ENCODE data around the gene XNDC1N. TPM values are rescaled to one million over a fixed set of nuclear protein-coding genes. Genes with fewer than 3 reads are reported as not detected.
"Not testable (repeated sequence)": the region's sequence is repeated elsewhere in the genome, so short reads cannot be mapped to it uniquely, and the experiment has no call there.

Gene XNDC1N
- total RNA-seq, 1 experiment from 2014 or later: 11.6 TPM

DNA sequence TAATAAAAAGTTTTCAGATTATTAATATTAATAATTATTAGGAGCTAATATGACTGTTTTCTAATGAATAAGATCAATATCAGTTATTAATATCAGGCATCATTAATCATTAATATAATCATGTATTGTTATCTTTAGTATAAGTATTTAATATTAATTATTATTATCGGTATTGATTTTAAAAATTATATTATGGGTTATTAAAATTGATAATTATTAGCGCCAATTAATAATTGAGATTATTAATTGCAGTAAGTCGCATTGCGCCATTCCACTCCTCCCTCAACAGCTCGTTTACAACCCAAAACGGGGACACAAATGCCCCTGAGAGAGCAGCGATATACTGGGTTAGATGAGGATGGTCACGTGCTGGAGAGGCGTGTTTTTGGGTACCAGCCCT lies 20.2 kb downstream of the XNDC1N start:
- Histone ChIP-seq H3K4me3 (ENCODE audit: low read length) (no peak overlapping the region), H3K27me3 (ENCODE audit: low read length) (no peaks in the 10 kb centered on the region), H3K27ac (ENCODE audit: low read length) (no peak overlapping the region), H3K4me1 (ENCODE audit: low read length) (peaks cover 1% of the 10 kb centered on the region; the same call in 1 of the 2 replicates), H4K20me1 (ENCODE audit: insufficient read depth, low read depth, low read length) (no peaks in the 10 kb centered on the region), H2AFZ (ENCODE audit: low read length) (no peak overlapping the region), H3K36me3 (ENCODE audit: insufficient read depth, low read length) (no peaks in the 10 kb centered on the region), H3K9ac (ENCODE audit: low read length) (no peak overlapping the region), H3K9me2 (replicated peaks; ENCODE audit: insufficient read depth, low read length) (no peaks in the 10 kb centered on the region), H3K4me2 (ENCODE audit: low read depth, low read length, poor library complexity, severe bottlenecking) (no peak overlapping the region), H3K9me3 (ENCODE audit: low read length) (no peaks in the 10 kb centered on the region), H3K79me2 (ENCODE audit: low read length) (no peaks in the 10 kb centered on the region)
- no peak for DNase-seq

DNA sequence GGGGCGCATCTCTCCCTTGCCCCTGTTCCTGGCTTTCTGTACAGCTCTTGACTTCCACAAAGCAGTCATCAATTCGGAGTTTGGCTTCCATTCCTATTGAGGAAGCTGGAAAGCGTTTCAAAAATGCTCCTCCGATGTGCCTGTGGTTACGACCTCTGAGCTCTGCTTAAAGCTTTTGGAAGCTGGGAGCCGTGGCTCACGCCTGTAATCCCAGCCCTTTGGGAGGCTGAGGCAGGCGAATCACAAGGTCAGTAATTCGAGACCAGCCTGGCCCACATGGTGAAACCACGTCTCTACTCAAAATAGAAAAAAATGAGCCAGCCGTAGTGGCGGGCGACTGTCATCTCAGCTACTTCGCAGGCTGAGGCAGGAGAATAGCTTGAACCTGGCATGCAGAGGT lies 27.3 kb downstream of the XNDC1N start:
- H3K4me1 ChIP-seq (ENCODE audit: low read length); H3K27me3 ChIP-seq (ENCODE audit: low read length); H3K36me3 ChIP-seq (ENCODE audit: insufficient read depth, low read length); H2AFZ ChIP-seq (ENCODE audit: low read length); H3K27ac ChIP-seq (ENCODE audit: low read length); H3K79me2 ChIP-seq (ENCODE audit: low read length); DNase-seq; H3K9ac ChIP-seq (ENCODE audit: low read length); H3K4me3 ChIP-seq (ENCODE audit: low read length); H3K9me2 ChIP-seq (replicated peaks; ENCODE audit: insufficient read depth, low read length); H3K9me3 ChIP-seq (ENCODE audit: low read length); H4K20me1 ChIP-seq (ENCODE audit: insufficient read depth, low read depth, low read length); H3K4me2 ChIP-seq (ENCODE audit: low read depth, low read length, poor library complexity, severe bottlenecking): not testable (repeated sequence)

DNA sequence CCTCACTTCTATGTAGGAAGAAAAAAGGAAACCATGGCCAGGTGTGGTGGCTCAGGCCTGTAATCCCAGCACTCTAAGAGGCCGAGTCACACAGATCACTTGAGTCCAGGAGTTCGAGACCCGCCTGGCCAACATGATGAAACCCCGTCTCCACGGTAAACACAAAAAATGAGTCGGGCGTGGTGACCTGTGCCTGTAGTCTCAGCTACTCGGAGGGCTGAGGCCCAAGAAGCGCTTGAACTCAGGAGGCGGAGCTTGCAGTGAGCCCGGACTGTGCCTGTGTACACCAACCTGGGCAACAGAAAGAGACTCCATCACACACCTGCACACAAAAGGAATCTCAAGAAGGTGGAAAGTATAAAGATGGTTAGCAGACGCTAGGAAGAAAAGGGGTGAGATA lies 32.4 kb downstream of the XNDC1N start:
- DNase-seq: no peak
- no peak overlapping the region for H3K4me3 ChIP-seq (ENCODE audit: low read length)
- H3K9ac ChIP-seq (ENCODE audit: low read length): no peak overlapping the region
- no peaks in the 10 kb centered on the region for H3K36me3 ChIP-seq (ENCODE audit: insufficient read depth, low read length)
- no peak overlapping the region for H2AFZ ChIP-seq (ENCODE audit: low read length)
- H3K4me2 ChIP-seq (ENCODE audit: low read depth, low read length, poor library complexity, severe bottlenecking): no peak overlapping the region
- no peaks in the 10 kb centered on the region for H3K4me1 ChIP-seq (ENCODE audit: low read length)
- H3K27ac ChIP-seq (ENCODE audit: low read length): no peak overlapping the region
- H4K20me1 ChIP-seq (ENCODE audit: insufficient read depth, low read depth, low read length): no peaks in the 10 kb centered on the region
- no peaks in the 10 kb centered on the region for H3K9me2 ChIP-seq (replicated peaks; ENCODE audit: insufficient read depth, low read length)
- no peaks in the 10 kb centered on the region for H3K27me3 ChIP-seq (ENCODE audit: low read length)
- H3K79me2 ChIP-seq (ENCODE audit: low read length): no peaks in the 10 kb centered on the region
- H3K9me3 ChIP-seq (ENCODE audit: low read length): no peaks in the 10 kb centered on the region

DNA sequence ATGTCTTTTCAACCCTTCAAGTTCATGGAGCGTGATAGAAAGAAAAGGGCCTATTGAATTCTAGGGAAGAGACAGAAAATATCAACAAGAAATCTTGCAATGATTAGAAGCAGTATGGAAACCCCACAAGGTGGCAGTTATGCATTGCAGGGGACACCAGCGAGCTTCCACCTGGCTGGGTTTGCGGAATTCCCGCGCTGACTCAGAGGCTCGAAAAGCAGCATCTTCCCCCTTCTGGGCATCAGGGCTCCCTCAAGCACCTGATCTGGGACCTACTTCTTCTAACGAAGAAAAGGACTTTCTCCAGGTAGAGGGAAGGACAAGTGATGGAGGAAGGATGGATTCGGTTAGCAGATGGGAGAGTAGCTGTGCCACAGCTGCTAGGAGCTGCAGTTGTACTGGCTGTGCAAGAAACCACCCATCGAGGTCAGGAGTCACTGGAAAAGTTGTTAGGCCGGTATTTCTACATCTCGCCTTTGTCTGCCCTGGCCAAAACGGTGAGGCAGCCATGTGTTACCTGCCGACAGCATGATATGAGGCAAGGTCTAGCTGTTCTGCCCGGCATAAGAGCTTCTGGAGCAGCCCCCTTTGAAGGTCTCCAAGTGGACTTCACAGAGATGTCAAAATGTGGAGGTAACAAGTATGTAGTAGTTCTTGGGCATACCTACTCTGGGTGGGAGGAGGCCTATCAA lies 39.1 kb downstream of the XNDC1N start:
- not testable (repeated sequence) for H3K4me2 ChIP-seq (ENCODE audit: low read depth, low read length, poor library complexity, severe bottlenecking); DNase-seq; H3K27ac ChIP-seq (ENCODE audit: low read length); H3K9ac ChIP-seq (ENCODE audit: low read length); H3K79me2 ChIP-seq (ENCODE audit: low read length); H3K9me3 ChIP-seq (ENCODE audit: low read length); H3K36me3 ChIP-seq (ENCODE audit: insufficient read depth, low read length); H3K4me3 ChIP-seq (ENCODE audit: low read length); H3K27me3 ChIP-seq (ENCODE audit: low read length); H3K4me1 ChIP-seq (ENCODE audit: low read length); H4K20me1 ChIP-seq (ENCODE audit: insufficient read depth, low read depth, low read length); H2AFZ ChIP-seq (ENCODE audit: low read length); H3K9me2 ChIP-seq (replicated peaks; ENCODE audit: insufficient read depth, low read length)

DNA sequence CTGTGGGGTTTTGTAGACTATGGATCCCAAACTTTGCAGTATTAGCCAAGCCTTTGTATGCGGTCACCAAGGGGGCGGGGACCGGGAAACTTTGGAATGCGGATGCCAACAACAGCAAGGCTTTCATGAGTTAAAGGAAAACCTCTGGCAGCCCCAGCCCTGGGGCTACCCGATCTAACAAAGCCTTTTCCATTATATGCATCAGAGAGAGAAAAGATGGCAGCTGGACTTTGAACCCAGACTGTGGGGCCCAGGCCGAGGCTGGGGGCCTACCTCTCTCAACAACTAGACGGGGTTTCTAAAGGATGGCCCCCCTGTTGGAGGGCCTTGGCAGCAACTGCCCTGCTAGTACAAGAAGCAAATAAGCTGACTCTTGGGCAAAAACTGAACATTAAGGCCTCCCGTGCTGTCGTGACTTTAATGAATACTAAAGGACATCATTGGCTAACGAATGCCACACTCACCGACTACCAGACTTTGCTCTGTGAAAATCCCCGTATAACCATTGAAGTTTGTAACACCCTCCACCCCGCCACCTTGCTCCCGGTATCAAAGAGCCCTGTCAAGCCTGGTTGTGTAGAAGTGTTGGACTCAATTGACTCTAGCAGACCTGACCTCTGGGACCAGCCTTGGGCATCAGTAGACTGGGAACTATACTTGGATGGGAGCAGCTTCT lies 39.9 kb downstream of the XNDC1N start:
- H3K4me2 ChIP-seq (ENCODE audit: low read depth, low read length, poor library complexity, severe bottlenecking); H3K36me3 ChIP-seq (ENCODE audit: insufficient read depth, low read length); H3K27me3 ChIP-seq (ENCODE audit: low read length); H2AFZ ChIP-seq (ENCODE audit: low read length); H3K4me1 ChIP-seq (ENCODE audit: low read length); DNase-seq; H3K9ac ChIP-seq (ENCODE audit: low read length); H3K4me3 ChIP-seq (ENCODE audit: low read length); H3K9me2 ChIP-seq (replicated peaks; ENCODE audit: insufficient read depth, low read length); H4K20me1 ChIP-seq (ENCODE audit: insufficient read depth, low read depth, low read length); H3K79me2 ChIP-seq (ENCODE audit: low read length); H3K9me3 ChIP-seq (ENCODE audit: low read length); H3K27ac ChIP-seq (ENCODE audit: low read length): not testable (repeated sequence)

DNA sequence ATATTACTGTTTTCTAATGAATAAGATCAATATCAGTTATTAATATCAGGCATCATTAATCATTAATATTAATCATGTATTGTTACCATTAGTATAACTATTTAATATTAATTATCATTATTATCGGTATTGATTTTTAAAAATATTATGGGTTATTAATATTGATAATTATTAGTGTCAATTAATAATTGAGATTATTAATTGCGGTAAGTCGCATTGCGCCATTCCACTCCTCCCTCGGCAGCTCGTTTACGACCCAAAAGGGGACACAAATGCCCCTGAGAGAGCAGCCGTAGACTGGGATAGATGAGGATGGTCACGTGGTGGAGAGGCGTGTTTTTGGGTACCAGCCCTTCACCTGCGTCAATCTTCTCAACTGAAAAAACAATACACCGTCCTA lies 42.6 kb downstream of the XNDC1N start:
- not testable (repeated sequence) for H3K9me3 ChIP-seq (ENCODE audit: low read length); DNase-seq; H3K36me3 ChIP-seq (ENCODE audit: insufficient read depth, low read length); H3K9me2 ChIP-seq (replicated peaks; ENCODE audit: insufficient read depth, low read length); H3K27me3 ChIP-seq (ENCODE audit: low read length); H3K79me2 ChIP-seq (ENCODE audit: low read length); H3K27ac ChIP-seq (ENCODE audit: low read length); H3K4me3 ChIP-seq (ENCODE audit: low read length); H4K20me1 ChIP-seq (ENCODE audit: insufficient read depth, low read depth, low read length); H3K4me1 ChIP-seq (ENCODE audit: low read length); H3K9ac ChIP-seq (ENCODE audit: low read length); H2AFZ ChIP-seq (ENCODE audit: low read length); H3K4me2 ChIP-seq (ENCODE audit: low read depth, low read length, poor library complexity, severe bottlenecking)

Other genes starting within 250 kb of the XNDC1N start
- not detected in 2 replicates for gene DEFB108B, start 95.4 kb downstream of the XNDC1N start, total RNA-seq (2014; rRNA removed; shearing (Covaris generic); ENCODE audit: low replicate concordance)
- not detected in 2 replicates for gene DEFB131B, start 50.1 kb downstream of the XNDC1N start, total RNA-seq (2014; rRNA removed; shearing (Covaris generic); ENCODE audit: low replicate concordance)
- gene RNF121, start 452 bp upstream of the XNDC1N start, total RNA-seq (2014; rRNA removed; shearing (Covaris generic); ENCODE audit: low replicate concordance): 12.0 and 18.5 TPM in 2 replicates
- gene IL18BP, start 70.3 kb upstream of the XNDC1N start, total RNA-seq (2014; rRNA removed; shearing (Covaris generic); ENCODE audit: low replicate concordance): 5.4 and 6.2 TPM in 2 replicates
- 29.0 and 45.3 TPM in 2 replicates for gene NUMA1, start 151.9 kb upstream of the XNDC1N start, total RNA-seq (2014; rRNA removed; shearing (Covaris generic); ENCODE audit: low replicate concordance)
- gene LRRC51, start 152.3 kb upstream of the XNDC1N start, total RNA-seq (2014; rRNA removed; shearing (Covaris generic); ENCODE audit: low replicate concordance): 2.3 and 4.6 TPM in 2 replicates
- gene LAMTOR1, start 174.7 kb upstream of the XNDC1N start, total RNA-seq (2014; rRNA removed; shearing (Covaris generic); ENCODE audit: low replicate concordance): 96.5 and 102 TPM in 2 replicates
- gene TOMT, start 177.3 kb upstream of the XNDC1N start, total RNA-seq (2014; rRNA removed; shearing (Covaris generic); ENCODE audit: low replicate concordance): 0.26 TPM in 1 of 2 replicates, not detected in the other
- gene ANAPC15, start 184.1 kb upstream of the XNDC1N start, total RNA-seq (2014; rRNA removed; shearing (Covaris generic); ENCODE audit: low replicate concordance): 37.4 and 40.9 TPM in 2 replicates
- gene FOLR3, start 207.1 kb upstream of the XNDC1N start, total RNA-seq (2014; rRNA removed; shearing (Covaris generic); ENCODE audit: low replicate concordance): not detected in 2 replicates

All from Karpas-422 (cell line).